GM19438 (cell line): ENCODE data around the gene BTN1A1.
A peak's percentile ranks its signal among the peaks of the same experiment; 100 is the strongest.
"Not testable (repeated sequence)": the region's sequence is repeated elsewhere in the genome, so short reads cannot be mapped to it uniquely, and the experiment has no call there.

ENCODE experiments used
- ATAC-seq: cut with Tn5 transposase; IDR thresholded peaks from one replicate; pipeline ENCODE4 v1.9.1; 2021; ENCODE audit warnings: low read depth; ENCODE audit not compliant: unreplicated experiment

Gene BTN1A1

GRCh38 chr6:26507658-26508057 is 7.6 kb downstream of the BTN1A1 start:
- ATAC-seq: no peak

DNA sequence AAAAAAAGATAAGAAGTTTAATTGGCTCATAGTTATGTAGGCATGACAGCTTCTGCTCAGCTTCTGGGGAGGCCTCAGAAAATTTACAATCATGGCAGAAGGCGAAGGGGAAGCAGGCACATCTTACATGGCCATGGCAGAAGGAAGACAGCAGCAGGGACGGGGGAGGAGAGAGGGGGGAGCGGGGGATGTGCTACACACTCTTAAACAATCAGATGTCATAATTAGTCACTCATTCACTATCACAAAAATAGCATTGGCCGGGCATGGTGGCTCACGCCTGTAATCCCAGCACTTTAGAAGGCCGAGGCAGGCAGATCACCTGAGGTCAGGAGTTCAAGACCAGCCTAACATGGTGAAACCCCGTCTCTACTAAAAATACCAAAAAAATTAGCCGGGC is 10.9 kb downstream of the BTN1A1 start:
- ATAC-seq: not testable (repeated sequence)

GRCh38 chr6:26514984-26515383 is 14.9 kb downstream of the BTN1A1 start:
- ATAC-seq: no peak

- no peak for ATAC-seq
Measured at GRCh38 chr6:26516481-26517427, 16.7 kb downstream of the BTN1A1 start.

DNA sequence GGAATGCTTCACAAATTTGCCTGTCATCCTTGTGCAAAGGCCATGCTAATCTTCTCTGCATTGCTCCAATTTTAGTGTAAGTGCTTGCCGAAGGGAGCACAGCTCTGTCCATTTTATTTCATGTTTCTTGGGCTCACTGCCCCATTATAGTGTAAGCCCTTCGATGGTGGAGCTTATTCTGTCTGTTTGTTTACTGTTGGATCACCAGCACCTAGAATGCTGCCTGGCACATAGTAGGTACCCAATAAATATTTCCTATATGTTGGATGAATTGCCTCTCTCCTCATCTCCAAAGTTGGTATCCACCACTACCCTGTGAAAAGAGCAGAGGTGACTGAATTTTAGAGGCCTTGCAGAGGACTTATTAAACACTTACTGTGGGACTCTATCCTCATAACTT is 19.3 kb downstream of the BTN1A1 start:
- no peak for ATAC-seq

- ATAC-seq: peak; percentile 26
Measured at GRCh38 chr6:26520237-26520849, 20.2 kb downstream of the BTN1A1 start.

- ATAC-seq: peak; percentile 57
Measured at GRCh38 chr6:26520850-26521599, 20.9 kb downstream of the BTN1A1 start.

GRCh38 chr6:26521600-26522391 is 21.7 kb downstream of the BTN1A1 start:
- peak; percentile 72 for ATAC-seq

GRCh38 chr6:26522486-26523228 is 22.6 kb downstream of the BTN1A1 start:
- ATAC-seq: not testable (repeated sequence)

GRCh38 chr6:26524314-26524713 is 24.2 kb downstream of the BTN1A1 start:
- not testable (repeated sequence) for ATAC-seq

DNA sequence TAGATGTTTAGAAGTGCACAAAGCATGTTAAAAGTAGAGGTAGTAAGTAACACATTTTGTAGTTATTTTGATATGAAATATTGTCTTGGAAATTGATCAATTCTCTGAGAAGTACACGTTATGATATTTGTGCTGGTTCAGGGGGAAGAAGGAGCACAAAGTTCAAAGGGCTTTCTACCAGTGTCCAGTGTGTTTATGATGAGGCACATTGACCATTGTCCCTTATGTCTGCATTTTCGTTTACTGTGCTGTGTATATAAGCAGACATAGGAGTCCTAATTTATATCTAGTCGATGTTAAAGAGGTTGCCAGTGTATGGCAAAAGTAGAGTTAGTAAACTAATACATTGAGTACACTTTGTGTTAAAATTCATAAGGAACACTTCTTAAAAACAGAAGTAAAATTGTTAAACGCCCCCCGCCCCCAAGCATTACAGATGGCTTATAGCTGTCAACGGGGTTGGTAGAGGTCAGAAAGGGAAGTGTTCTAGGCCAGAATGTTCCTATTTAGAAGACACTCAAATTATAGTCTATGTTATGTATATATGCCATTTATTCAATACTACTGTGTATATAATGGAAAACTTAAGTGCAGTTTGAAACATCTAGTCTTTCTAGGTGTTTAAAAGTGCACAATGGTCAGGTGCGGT is 24.7 kb downstream of the BTN1A1 start:
- no peak for ATAC-seq

DNA sequence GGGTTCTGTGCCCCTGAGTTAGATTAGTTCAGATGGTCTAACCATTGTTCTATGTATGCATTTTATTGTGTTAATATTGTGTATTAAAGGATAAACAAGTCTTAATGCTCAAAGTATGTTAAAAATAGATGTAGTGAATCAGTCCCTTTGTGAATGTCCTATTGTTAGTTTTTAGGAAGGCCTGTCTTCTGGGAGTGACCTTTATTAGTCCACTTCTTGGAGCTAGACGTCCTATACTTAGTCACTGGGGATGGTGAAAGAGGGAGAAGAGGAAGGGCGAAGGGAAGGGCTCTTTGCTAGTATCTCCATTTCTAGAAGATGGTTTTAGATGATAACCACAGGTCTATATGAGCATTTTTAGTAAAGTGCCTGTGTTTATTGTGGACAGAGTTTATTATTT is 25.7 kb downstream of the BTN1A1 start:
- no peak for ATAC-seq

DNA sequence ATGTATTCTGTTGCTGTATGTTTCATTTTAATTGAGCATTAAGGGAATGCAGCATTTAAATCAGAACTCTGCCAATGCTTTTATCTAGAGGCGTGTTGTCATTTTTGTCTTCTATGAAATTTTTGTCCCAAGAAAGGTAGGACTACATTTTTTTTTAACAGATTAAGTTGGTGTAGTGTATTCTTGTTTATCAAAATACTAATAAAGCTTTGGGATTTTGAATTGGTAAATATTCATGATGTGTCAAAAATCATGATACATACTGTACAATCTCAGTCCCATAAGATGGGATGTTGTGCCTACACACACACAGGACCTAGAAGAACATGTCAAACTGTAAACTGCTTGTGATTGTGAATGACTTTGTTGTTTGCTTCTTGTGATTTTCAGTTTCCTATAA is 26.8 kb downstream of the BTN1A1 start:
- ATAC-seq: no peak

GRCh38 chr6:26530203-26530602 is 30.1 kb downstream of the BTN1A1 start:
- no peak for ATAC-seq

DNA sequence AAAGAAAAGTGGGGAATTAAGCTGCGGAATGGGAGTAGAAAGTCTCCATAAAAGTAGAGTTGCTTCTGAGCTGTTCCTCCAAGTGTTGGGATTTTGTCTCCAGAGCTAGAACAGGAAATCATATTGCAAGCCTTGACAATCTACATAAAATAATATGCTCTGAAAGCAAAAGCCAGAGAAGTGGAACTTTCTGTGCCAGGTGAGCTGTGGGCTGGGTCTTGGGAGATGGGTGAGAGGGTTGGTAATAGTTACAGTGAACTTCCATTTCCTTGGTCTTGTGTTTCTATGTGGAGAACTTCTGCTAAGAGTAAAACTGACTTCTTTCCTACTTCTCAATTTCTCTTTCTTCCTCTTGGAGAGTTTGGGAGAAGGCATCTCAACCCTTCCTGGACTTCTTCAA is 31.8 kb downstream of the BTN1A1 start:
- ATAC-seq: no peak

- no peak for ATAC-seq
Measured at GRCh38 chr6:26532699-26533531, 32.8 kb downstream of the BTN1A1 start.

DNA sequence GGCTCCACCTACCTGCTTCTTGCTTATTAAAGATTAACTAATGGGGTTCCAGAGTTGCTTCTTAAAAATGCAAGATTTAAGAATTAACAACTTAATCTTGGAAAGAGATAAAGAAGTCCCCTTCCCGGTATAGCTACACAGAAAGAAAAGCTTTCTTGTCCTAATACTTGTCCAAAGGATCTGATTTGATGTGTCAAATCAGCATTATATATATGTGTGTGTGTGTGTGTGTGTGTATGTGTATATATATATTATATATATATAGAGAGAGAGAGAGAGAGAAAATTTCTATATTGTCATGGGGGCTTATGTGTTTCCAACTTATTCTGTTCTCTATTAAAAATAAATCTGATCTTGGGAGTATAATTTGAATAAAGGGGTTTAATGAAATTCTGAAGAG is 33.4 kb downstream of the BTN1A1 start:
- ATAC-seq: no peak

DNA sequence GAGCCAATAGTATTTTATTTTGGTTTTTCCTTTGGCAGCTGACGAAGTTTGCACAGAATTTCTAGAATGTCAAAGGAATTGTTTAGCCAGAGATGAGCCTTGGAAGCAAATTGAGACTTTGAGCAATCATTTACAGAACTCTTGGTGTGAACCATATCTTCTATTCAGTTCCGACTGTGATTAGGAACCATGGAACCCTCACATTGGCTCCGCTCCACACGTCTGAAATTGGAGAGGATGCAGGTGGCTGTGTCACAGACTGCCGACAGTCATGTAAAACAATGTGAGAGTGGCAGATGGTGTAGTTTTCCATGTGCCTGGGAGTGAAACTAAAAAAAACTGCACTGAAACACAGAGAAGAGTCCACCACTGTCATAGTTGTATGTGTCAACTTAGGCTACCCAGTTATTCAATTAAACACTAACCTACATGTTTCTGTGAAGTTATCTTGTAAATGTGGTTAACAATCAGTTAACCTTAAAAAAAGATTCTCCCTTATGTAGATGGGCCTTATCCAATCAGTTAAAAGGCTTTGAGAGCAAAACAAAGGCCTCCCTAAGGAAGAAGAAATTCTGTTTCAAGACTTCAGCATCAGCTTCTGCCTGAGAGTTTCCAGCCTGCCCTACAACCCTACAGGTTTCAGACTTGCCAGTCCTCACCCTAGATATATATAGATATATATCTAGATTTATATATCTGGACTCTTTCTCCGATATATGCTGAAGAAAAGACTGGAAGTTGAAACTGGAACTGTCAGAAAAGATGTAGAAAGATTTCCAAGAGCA is 34.8 kb downstream of the BTN1A1 start:
- ATAC-seq: no peak
